Cardiac fibroblast (primary cell): ENCODE data around the gene NKAIN2.

Source experiments
- DNase-seq, 2 donors: peaks; one replicate each; pipeline versions ENCODE4 v3.0.0 to v3.0.0-alpha.2; 2010; ENCODE audit warnings: low read depth in 2 of 2
- H3K4me3 ChIP-seq, 2 donors: replicated peaks in 1 of 2; 1 replicate in 1 of 2; 2 replicates in 1 of 2; pipeline ENCODE4 v1.5.1; 2011; ENCODE audit warnings: low read depth in 2 of 2, low read length in 2 of 2, mild to moderate bottlenecking in 2 of 2, moderate library complexity in 1 of 2
- CTCF ChIP-seq: IDR thresholded peaks from one replicate; pipeline ENCODE4 v1.5.1; 2011; ENCODE audit warnings: low read depth, mild to moderate bottlenecking, low read length, inconsistent platforms

The NKAIN2 gene

GRCh38 chr6:124858564-124858963 is 1054.9 kb downstream of the NKAIN2 start:
- no peak for TF ChIP-seq CTCF
- no peak for DNase-seq
- no peak overlapping the region for H3K4me3 ChIP-seq

GRCh38 chr6:124859366-124859765 is 1055.7 kb downstream of the NKAIN2 start:
- no peak for TF ChIP-seq CTCF
- DNase-seq: no peak
- H3K4me3 ChIP-seq: no peak overlapping the region

- DNase-seq: no peak
- H3K4me3 ChIP-seq: no peak overlapping the region
- TF ChIP-seq CTCF: no peak
Measured at GRCh38 chr6:124866040-124866439, 1062.4 kb downstream of the NKAIN2 start.

- TF ChIP-seq CTCF: no peak
- H3K4me3 ChIP-seq: no peak overlapping the region
- no peak for DNase-seq
Measured at GRCh38 chr6:124867121-124867520, 1063.5 kb downstream of the NKAIN2 start.

- H3K4me3 ChIP-seq: no peak overlapping the region
- no peak for TF ChIP-seq CTCF
- DNase-seq: no peak
Measured at GRCh38 chr6:124868481-124868880, 1064.8 kb downstream of the NKAIN2 start.

GRCh38 chr6:124869416-124869815 is 1065.8 kb downstream of the NKAIN2 start:
- DNase-seq: peak; percentile 30 to 55
- H3K4me3 ChIP-seq: no peak overlapping the region
- TF ChIP-seq CTCF: no peak
